ENCODE measurements around the gene IQCH.
A peak's percentile ranks its signal among the peaks of the same experiment; 100 is the strongest.
"Not testable (repeated sequence)": the region's sequence is repeated elsewhere in the genome, so short reads cannot be mapped to it uniquely, and the experiment has no call there.

The IQCH gene

GRCh38 chr15:67436351-67437250 lies 182.0 kb downstream of the IQCH start:
- DNase-seq (ENCODE audit: low spot score), result not testable (repeated sequence)

GRCh38 chr15:67444100-67444499 lies 189.5 kb downstream of the IQCH start:
- DNase-seq (ENCODE audit: low spot score), result no peak

- DNase-seq (ENCODE audit: low spot score), result no peak
Measured at GRCh38 chr15:67446449-67446848, 191.9 kb downstream of the IQCH start.

- DNase-seq (ENCODE audit: low spot score), result not testable (repeated sequence)
Measured at GRCh38 chr15:67448372-67448771, 193.8 kb downstream of the IQCH start.

GRCh38 chr15:67453703-67454102 lies 199.1 kb downstream of the IQCH start:
- not testable (repeated sequence) for DNase-seq (ENCODE audit: low spot score)

GRCh38 chr15:67456677-67457529 lies 202.3 kb downstream of the IQCH start:
- DNase-seq (ENCODE audit: low spot score), result peak; percentile 74

- peak; percentile 34 for DNase-seq (ENCODE audit: low spot score)
Measured at GRCh38 chr15:67458331-67459029, 203.9 kb downstream of the IQCH start.

GRCh38 chr15:67460521-67460920 lies 205.9 kb downstream of the IQCH start:
- no peak for DNase-seq (ENCODE audit: low spot score)

- DNase-seq (ENCODE audit: low spot score), result no peak
Measured at GRCh38 chr15:67461735-67462134, 207.1 kb downstream of the IQCH start.

GRCh38 chr15:67462875-67463274 lies 208.3 kb downstream of the IQCH start:
- no peak for DNase-seq (ENCODE audit: low spot score)

GRCh38 chr15:67463488-67463887 lies 208.9 kb downstream of the IQCH start:
- no peak for DNase-seq (ENCODE audit: low spot score)

GRCh38 chr15:67465196-67465952 lies 210.8 kb downstream of the IQCH start:
- no peak for DNase-seq (ENCODE audit: low spot score)

GRCh38 chr15:67468416-67468815 lies 213.8 kb downstream of the IQCH start:
- no peak for DNase-seq (ENCODE audit: low spot score)

- no peak for DNase-seq (ENCODE audit: low spot score)
Measured at GRCh38 chr15:67469680-67470079, 215.1 kb downstream of the IQCH start.

- no peak for DNase-seq (ENCODE audit: low spot score)
Measured at GRCh38 chr15:67472957-67473356, 218.4 kb downstream of the IQCH start.

GRCh38 chr15:67474405-67475110 lies 220.0 kb downstream of the IQCH start:
- no peak for DNase-seq (ENCODE audit: low spot score)

GRCh38 chr15:67479781-67480505 lies 225.4 kb downstream of the IQCH start:
- DNase-seq (ENCODE audit: low spot score), result no peak

- no peak for DNase-seq (ENCODE audit: low spot score)
Measured at GRCh38 chr15:67480741-67481140, 226.2 kb downstream of the IQCH start.

GRCh38 chr15:67481680-67482079 lies 227.1 kb downstream of the IQCH start:
- DNase-seq (ENCODE audit: low spot score), result no peak

- DNase-seq (ENCODE audit: low spot score), result no peak
Measured at GRCh38 chr15:67495585-67495984, 241.0 kb downstream of the IQCH start.
